ENCODE data around the gene PNLIPRP3. TPM values are rescaled to one million over a fixed set of nuclear protein-coding genes. Genes with fewer than 3 reads are reported as not detected.

Gene PNLIPRP3
- total RNA-seq, 2 experiments from 2014 or later, result not detected

GRCh38 chr10:116430288-116430687, 2.6 kb downstream of the PNLIPRP3 start:
- peaks cover 8% of the 10 kb centered on the region for H3K27me3 Mint-ChIP-seq
- H3K36me3 Mint-ChIP-seq, result no peaks in the 10 kb centered on the region
- H3K4me3 Mint-ChIP-seq, result no peak overlapping the region
- H3K27ac Mint-ChIP-seq, result no peak overlapping the region
- DNase-seq, result no peak
- peaks cover 3% of the 10 kb centered on the region for H3K9me3 Mint-ChIP-seq
- H3K4me1 Mint-ChIP-seq, result no peaks in the 10 kb centered on the region

- Mint-ChIP-seq H3K4me1 (no peaks in the 10 kb centered on the region), H3K4me3 (no peak overlapping the region), H3K9me3 (peaks cover 3% of the 10 kb centered on the region), H3K27me3 (no peaks in the 10 kb centered on the region), H3K27ac (no peak overlapping the region), H3K36me3 (no peaks in the 10 kb centered on the region)
- DNase-seq, result no peak
These were observed 4.0 kb downstream of the PNLIPRP3 start for GRCh38 chr10:116431598-116431997.

- Mint-ChIP-seq H3K9me3 (peaks cover 3% of the 10 kb centered on the region), H3K27me3 (no peaks in the 10 kb centered on the region), H3K4me1 (peaks cover 11% of the 10 kb centered on the region), H3K4me3 (no peak overlapping the region), H3K36me3 (no peaks in the 10 kb centered on the region), H3K27ac (no peak overlapping the region)
- DNase-seq, result no peak
These were observed 9.5 kb downstream of the PNLIPRP3 start for GRCh38 chr10:116437076-116437692.

- Mint-ChIP-seq H3K4me1 (peaks cover 11% of the 10 kb centered on the region), H3K9me3 (no peaks in the 10 kb centered on the region), H3K27me3 (peaks cover 7% of the 10 kb centered on the region), H3K36me3 (no peaks in the 10 kb centered on the region), H3K4me3 (no peak overlapping the region), H3K27ac (no peak overlapping the region)
- DNase-seq, result no peak
These were observed 12.8 kb downstream of the PNLIPRP3 start for GRCh38 chr10:116440330-116441030.

GRCh38 chr10:116444527-116445142, 17.0 kb downstream of the PNLIPRP3 start:
- H3K27ac Mint-ChIP-seq, result no peak overlapping the region
- no peak for DNase-seq
- H3K27me3 Mint-ChIP-seq, result peaks cover 16% of the 10 kb centered on the region
- H3K4me1 Mint-ChIP-seq, result no peaks in the 10 kb centered on the region
- no peaks in the 10 kb centered on the region for H3K9me3 Mint-ChIP-seq
- H3K36me3 Mint-ChIP-seq, result no peaks in the 10 kb centered on the region
- H3K4me3 Mint-ChIP-seq, result no peak overlapping the region

GRCh38 chr10:116450861-116451260, 23.2 kb downstream of the PNLIPRP3 start:
- no peak overlapping the region for H3K27ac Mint-ChIP-seq
- no peaks in the 10 kb centered on the region for H3K36me3 Mint-ChIP-seq
- no peak for DNase-seq
- H3K4me3 Mint-ChIP-seq, result no peak overlapping the region
- H3K27me3 Mint-ChIP-seq, result peaks cover 4% of the 10 kb centered on the region
- no peaks in the 10 kb centered on the region for H3K4me1 Mint-ChIP-seq
- no peaks in the 10 kb centered on the region for H3K9me3 Mint-ChIP-seq

GRCh38 chr10:116451711-116452337, 24.2 kb downstream of the PNLIPRP3 start:
- H3K36me3 Mint-ChIP-seq, result no peaks in the 10 kb centered on the region
- H3K27me3 Mint-ChIP-seq, result peaks cover 4% of the 10 kb centered on the region
- H3K9me3 Mint-ChIP-seq, result no peaks in the 10 kb centered on the region
- H3K4me3 Mint-ChIP-seq, result no peak overlapping the region
- no peak for DNase-seq
- no peaks in the 10 kb centered on the region for H3K4me1 Mint-ChIP-seq
- no peak overlapping the region for H3K27ac Mint-ChIP-seq

GRCh38 chr10:116452338-116452720, 24.7 kb downstream of the PNLIPRP3 start:
- no peaks in the 10 kb centered on the region for H3K36me3 Mint-ChIP-seq
- no peaks in the 10 kb centered on the region for H3K4me1 Mint-ChIP-seq
- no peaks in the 10 kb centered on the region for H3K9me3 Mint-ChIP-seq
- peaks cover 2% of the 10 kb centered on the region for H3K27me3 Mint-ChIP-seq
- H3K4me3 Mint-ChIP-seq, result no peak overlapping the region
- H3K27ac Mint-ChIP-seq, result no peak overlapping the region
- no peak for DNase-seq

GRCh38 chr10:116457488-116457887, 29.8 kb downstream of the PNLIPRP3 start:
- no peaks in the 10 kb centered on the region for H3K36me3 Mint-ChIP-seq
- no peaks in the 10 kb centered on the region for H3K4me1 Mint-ChIP-seq
- H3K9me3 Mint-ChIP-seq, result no peaks in the 10 kb centered on the region
- no peak for DNase-seq
- no peak overlapping the region for H3K4me3 Mint-ChIP-seq
- no peak overlapping the region for H3K27ac Mint-ChIP-seq
- peaks cover 12% of the 10 kb centered on the region for H3K27me3 Mint-ChIP-seq

GRCh38 chr10:116460219-116460618, 32.6 kb downstream of the PNLIPRP3 start:
- DNase-seq, result no peak
- no peak overlapping the region for H3K4me3 Mint-ChIP-seq
- no peaks in the 10 kb centered on the region for H3K9me3 Mint-ChIP-seq
- peaks cover 12% of the 10 kb centered on the region for H3K27me3 Mint-ChIP-seq
- no peaks in the 10 kb centered on the region for H3K4me1 Mint-ChIP-seq
- no peaks in the 10 kb centered on the region for H3K36me3 Mint-ChIP-seq
- H3K27ac Mint-ChIP-seq, result no peak overlapping the region

- H3K27ac Mint-ChIP-seq, result no peak overlapping the region
- H3K36me3 Mint-ChIP-seq, result no peaks in the 10 kb centered on the region
- DNase-seq, result no peak
- H3K9me3 Mint-ChIP-seq, result no peaks in the 10 kb centered on the region
- H3K4me3 Mint-ChIP-seq, result no peak overlapping the region
- peaks cover 12% of the 10 kb centered on the region for H3K27me3 Mint-ChIP-seq
- H3K4me1 Mint-ChIP-seq, result no peaks in the 10 kb centered on the region
These were observed 34.0 kb downstream of the PNLIPRP3 start for GRCh38 chr10:116461680-116462079.

- Mint-ChIP-seq H3K36me3 (no peaks in the 10 kb centered on the region), H3K4me1 (no peaks in the 10 kb centered on the region), H3K27me3 (peaks cover 6% of the 10 kb centered on the region), H3K27ac (no peak overlapping the region), H3K9me3 (no peaks in the 10 kb centered on the region), H3K4me3 (no peak overlapping the region)
- no peak for DNase-seq
These were observed 36.6 kb downstream of the PNLIPRP3 start for GRCh38 chr10:116464257-116464656.

- peaks cover 6% of the 10 kb centered on the region for H3K27me3 Mint-ChIP-seq
- H3K4me3 Mint-ChIP-seq, result no peak overlapping the region
- no peaks in the 10 kb centered on the region for H3K36me3 Mint-ChIP-seq
- DNase-seq, result no peak
- H3K9me3 Mint-ChIP-seq, result no peaks in the 10 kb centered on the region
- H3K4me1 Mint-ChIP-seq, result no peaks in the 10 kb centered on the region
- no peak overlapping the region for H3K27ac Mint-ChIP-seq
These were observed 37.9 kb downstream of the PNLIPRP3 start for GRCh38 chr10:116465546-116465945.

- no peaks in the 10 kb centered on the region for H3K4me1 Mint-ChIP-seq
- no peak for DNase-seq
- H3K27me3 Mint-ChIP-seq, result no peaks in the 10 kb centered on the region
- H3K9me3 Mint-ChIP-seq, result no peaks in the 10 kb centered on the region
- H3K36me3 Mint-ChIP-seq, result no peaks in the 10 kb centered on the region
- H3K27ac Mint-ChIP-seq, result no peak overlapping the region
- no peak overlapping the region for H3K4me3 Mint-ChIP-seq
These were observed 39.2 kb downstream of the PNLIPRP3 start for GRCh38 chr10:116466715-116467422.

- DNase-seq, result no peak
- Mint-ChIP-seq H3K27me3 (peaks cover 7% of the 10 kb centered on the region), H3K4me3 (no peak overlapping the region), H3K36me3 (no peaks in the 10 kb centered on the region), H3K9me3 (no peaks in the 10 kb centered on the region), H3K27ac (no peak overlapping the region), H3K4me1 (no peaks in the 10 kb centered on the region)
These were observed 41.8 kb downstream of the PNLIPRP3 start for GRCh38 chr10:116469437-116469836.

All from activated naive CD8-positive, alpha-beta T cell treated with anti-CD3 and anti-CD28 coated beads for 36 hours (primary cell).